Fibroblast of pulmonary artery (primary cell): Measurements from ENCODE around the gene ACOX2.
A peak's percentile ranks its signal among the peaks of the same experiment; 100 is the strongest.

ENCODE experiments used
- DNase-seq: peaks from one replicate; pipeline ENCODE4 v3.0.0-alpha.2; 2010; ENCODE audit warnings: low read depth
- H3K4me3 ChIP-seq: replicated peaks from 2 replicates; pipeline ENCODE4 v1.5.1; 2011; ENCODE audit warnings: low read depth, mild to moderate bottlenecking, control low read depth, low read length, moderate library complexity
- CTCF ChIP-seq: IDR thresholded peaks from 2 replicates; pipeline ENCODE4 v1.5.1; 2011; ENCODE audit warnings: mild to moderate bottlenecking, control low read depth, low read length, inconsistent platforms; ENCODE audit errors: missing control alignments

Gene ACOX2

GRCh38 chr3:58566398-58567250 lies 29.6 kb upstream of the ACOX2 start:
- TF ChIP-seq CTCF = no peak
- H3K4me3 ChIP-seq = no peak overlapping the region
- no peak for DNase-seq

GRCh38 chr3:58565621-58566397 lies 28.8 kb upstream of the ACOX2 start:
- DNase-seq = no peak
- H3K4me3 ChIP-seq = no peak overlapping the region
- no peak for TF ChIP-seq CTCF

GRCh38 chr3:58564456-58565160 lies 27.6 kb upstream of the ACOX2 start:
- no peak overlapping the region for H3K4me3 ChIP-seq
- DNase-seq = peak; percentile 81
- no peak for TF ChIP-seq CTCF

- DNase-seq = no peak
Observed at GRCh38 chr3:58564054-58564453, 27.1 kb upstream of the ACOX2 start.

GRCh38 chr3:58563386-58564035 lies 26.5 kb upstream of the ACOX2 start:
- DNase-seq = peak; percentile 27
- no peak for TF ChIP-seq CTCF
- H3K4me3 ChIP-seq = no peak overlapping the region

More at GRCh38 chr3:58564054-58564453, 27.1 kb upstream of the ACOX2 start:
- H3K4me3 ChIP-seq = no peak overlapping the region
- no peak for TF ChIP-seq CTCF

- no peak for TF ChIP-seq CTCF
- no peak for DNase-seq
Observed at GRCh38 chr3:58562498-58562897, 25.5 kb upstream of the ACOX2 start.

More at GRCh38 chr3:58562498-58562897, 25.5 kb upstream of the ACOX2 start:
- no peak overlapping the region for H3K4me3 ChIP-seq
